Ishikawa (cell line): Measurements from ENCODE around the gene SCYGR6.

Experiments
- CEBPB ChIP-seq: IDR thresholded peaks from 2 replicates; pipeline ENCODE4 v1.6.1; 2012
- CREB1 ChIP-seq: IDR thresholded peaks from 2 replicates; pipeline ENCODE4 v1.6.1; 2012; ENCODE audit warnings: low read depth
- EGR1 ChIP-seq: IDR thresholded peaks from 2 replicates; pipeline ENCODE4 v1.6.1; 2012
- EP300 ChIP-seq: IDR thresholded peaks from 2 replicates; pipeline ENCODE4 v1.6.1; 2012; ENCODE audit warnings: borderline replicate concordance
- FOXM1 ChIP-seq: IDR thresholded peaks from 2 replicates; pipeline ENCODE4 v1.6.1; 2012; ENCODE audit warnings: low read depth, borderline replicate concordance
- NFIC ChIP-seq: IDR thresholded peaks from 2 replicates; pipeline ENCODE4 v1.6.1; 2012
- RAD21 ChIP-seq: IDR thresholded peaks from 2 replicates; pipeline ENCODE4 v1.6.1; 2012; ENCODE audit warnings: low read depth
- TAF1 ChIP-seq: IDR thresholded peaks from 2 replicates; pipeline ENCODE4 v1.6.1; 2012; ENCODE audit warnings: low read depth, mild to moderate bottlenecking
- TCF12 ChIP-seq: IDR thresholded peaks from 2 replicates; pipeline ENCODE4 v1.6.1; 2012; ENCODE audit warnings: low read depth
- TEAD4 ChIP-seq: IDR thresholded peaks from 2 replicates; pipeline ENCODE4 v1.6.1; 2012
- ZBTB7A ChIP-seq: IDR thresholded peaks from 2 replicates; pipeline ENCODE4 v1.6.1; 2012; ENCODE audit warnings: low read depth
- TF ChIP-seq, protein P1 (sequence below): IDR thresholded peaks from 2 replicates; pipeline ENCODE4 v1.6.1; 2012
- TF ChIP-seq, protein P2 (sequence below): IDR thresholded peaks from 2 replicates; pipeline ENCODE4 v1.6.1; 2012
- TF ChIP-seq, protein P3 (sequence below): IDR thresholded peaks from 2 replicates; pipeline ENCODE4 v1.6.1; 2012; ENCODE audit warnings: low read depth, mild to moderate bottlenecking

Gene SCYGR6

DNA sequence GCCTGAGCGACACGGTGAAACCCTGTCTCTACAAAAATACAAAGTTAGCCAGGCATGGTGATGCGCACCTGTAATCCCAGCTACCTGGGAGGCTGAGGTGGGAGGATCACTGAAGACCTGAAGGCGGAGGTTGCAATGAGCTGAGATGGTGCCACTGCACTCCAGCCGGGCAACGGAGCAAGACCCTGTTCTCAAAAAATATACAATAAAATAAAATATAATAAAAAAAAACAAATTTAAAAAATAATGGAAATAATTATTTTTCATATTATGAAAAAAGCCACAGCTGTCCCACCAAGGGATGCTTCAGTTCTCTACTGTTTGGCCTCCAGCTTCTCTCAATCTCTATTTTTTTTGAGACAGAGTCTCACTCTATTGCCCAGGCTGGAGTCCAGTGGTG is 17.2 kb downstream of the SCYGR6 start:
- TF ChIP-seq EGR1 (no peak), FOXM1 (no peak), CEBPB (no peak), TCF12 (no peak), ZBTB7A (no peak), RAD21 (no peak)
- TF ChIP-seq, protein P1, sequence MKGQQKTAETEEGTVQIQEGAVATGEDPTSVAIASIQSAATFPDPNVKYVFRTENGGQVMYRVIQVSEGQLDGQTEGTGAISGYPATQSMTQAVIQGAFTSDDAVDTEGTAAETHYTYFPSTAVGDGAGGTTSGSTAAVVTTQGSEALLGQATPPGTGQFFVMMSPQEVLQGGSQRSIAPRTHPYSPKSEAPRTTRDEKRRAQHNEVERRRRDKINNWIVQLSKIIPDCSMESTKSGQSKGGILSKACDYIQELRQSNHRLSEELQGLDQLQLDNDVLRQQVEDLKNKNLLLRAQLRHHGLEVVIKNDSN = no peak
- TF ChIP-seq, protein P2, sequence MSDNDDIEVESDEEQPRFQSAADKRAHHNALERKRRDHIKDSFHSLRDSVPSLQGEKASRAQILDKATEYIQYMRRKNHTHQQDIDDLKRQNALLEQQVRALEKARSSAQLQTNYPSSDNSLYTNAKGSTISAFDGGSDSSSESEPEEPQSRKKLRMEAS = no peak
- TF ChIP-seq, protein P3, sequence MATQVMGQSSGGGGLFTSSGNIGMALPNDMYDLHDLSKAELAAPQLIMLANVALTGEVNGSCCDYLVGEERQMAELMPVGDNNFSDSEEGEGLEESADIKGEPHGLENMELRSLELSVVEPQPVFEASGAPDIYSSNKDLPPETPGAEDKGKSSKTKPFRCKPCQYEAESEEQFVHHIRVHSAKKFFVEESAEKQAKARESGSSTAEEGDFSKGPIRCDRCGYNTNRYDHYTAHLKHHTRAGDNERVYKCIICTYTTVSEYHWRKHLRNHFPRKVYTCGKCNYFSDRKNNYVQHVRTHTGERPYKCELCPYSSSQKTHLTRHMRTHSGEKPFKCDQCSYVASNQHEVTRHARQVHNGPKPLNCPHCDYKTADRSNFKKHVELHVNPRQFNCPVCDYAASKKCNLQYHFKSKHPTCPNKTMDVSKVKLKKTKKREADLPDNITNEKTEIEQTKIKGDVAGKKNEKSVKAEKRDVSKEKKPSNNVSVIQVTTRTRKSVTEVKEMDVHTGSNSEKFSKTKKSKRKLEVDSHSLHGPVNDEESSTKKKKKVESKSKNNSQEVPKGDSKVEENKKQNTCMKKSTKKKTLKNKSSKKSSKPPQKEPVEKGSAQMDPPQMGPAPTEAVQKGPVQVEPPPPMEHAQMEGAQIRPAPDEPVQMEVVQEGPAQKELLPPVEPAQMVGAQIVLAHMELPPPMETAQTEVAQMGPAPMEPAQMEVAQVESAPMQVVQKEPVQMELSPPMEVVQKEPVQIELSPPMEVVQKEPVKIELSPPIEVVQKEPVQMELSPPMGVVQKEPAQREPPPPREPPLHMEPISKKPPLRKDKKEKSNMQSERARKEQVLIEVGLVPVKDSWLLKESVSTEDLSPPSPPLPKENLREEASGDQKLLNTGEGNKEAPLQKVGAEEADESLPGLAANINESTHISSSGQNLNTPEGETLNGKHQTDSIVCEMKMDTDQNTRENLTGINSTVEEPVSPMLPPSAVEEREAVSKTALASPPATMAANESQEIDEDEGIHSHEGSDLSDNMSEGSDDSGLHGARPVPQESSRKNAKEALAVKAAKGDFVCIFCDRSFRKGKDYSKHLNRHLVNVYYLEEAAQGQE = no peak

DNA sequence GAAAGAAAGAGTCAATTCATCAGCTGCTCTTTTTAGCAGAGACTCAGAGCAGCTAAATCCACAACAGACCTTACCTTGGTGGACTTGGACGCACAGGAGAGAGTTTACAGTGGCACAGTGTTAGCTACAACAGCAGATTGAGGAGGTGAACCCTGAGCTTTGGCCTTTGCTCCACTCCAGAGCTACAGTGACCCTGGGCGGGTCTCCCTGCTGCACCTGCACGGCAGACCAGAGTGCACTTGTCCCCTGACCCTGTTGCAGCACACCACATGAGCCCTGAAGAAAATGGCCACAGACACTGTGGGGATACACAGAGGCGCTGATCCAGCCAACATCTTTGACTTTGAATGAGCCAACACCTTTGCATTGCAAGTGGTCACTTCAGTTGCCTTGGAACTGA is 17.7 kb downstream of the SCYGR6 start:
- TF ChIP-seq RAD21 (no peak), CREB1 (no peak), FOXM1 (no peak)

DNA sequence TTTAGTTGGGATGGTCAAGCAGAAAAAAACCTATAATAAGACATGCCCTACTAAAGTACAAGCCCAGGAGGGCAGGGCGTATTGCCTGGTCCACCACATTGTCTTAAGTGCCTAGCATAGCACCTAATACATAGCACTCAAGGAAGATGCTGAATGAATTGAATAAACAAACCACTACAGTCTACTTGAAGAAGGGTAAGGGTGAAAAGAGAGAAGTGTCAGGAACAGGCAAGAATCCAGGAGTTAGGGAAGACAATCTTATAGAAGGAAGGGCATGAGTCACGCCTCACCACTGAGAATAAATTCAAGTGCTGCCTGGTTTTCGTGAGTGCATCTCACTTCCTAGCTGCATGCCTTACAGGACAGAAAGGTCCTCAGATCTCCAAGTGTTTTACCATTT is 20.6 kb downstream of the SCYGR6 start:
- TF ChIP-seq TCF12 = no peak
- no peak for TF ChIP-seq TAF1
- no peak for TF ChIP-seq RAD21
- no peak for TF ChIP-seq CREB1
- TF ChIP-seq NFIC = no peak
- TF ChIP-seq TEAD4 = no peak
- no peak for TF ChIP-seq EP300

DNA sequence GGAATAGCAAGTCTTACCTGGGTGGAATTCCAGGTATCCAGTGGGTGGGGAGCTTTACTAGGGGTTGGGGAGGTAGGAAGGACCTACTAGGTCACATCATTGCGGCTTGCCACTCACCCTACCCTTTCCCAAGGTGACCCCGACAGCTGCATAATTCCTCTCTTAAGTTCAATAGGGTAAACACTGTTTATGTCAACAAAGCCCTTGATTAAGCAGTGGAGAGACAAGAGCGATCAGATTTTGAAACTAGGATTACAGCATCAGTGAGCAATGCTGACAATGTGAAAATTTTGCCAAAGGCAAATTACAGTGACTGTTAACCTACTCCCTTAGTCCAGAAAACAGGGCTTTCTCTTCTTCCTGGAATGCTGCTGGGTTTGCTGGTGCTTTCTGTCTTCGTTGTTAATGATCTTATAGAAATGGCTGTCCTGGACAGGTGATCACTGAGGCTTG is 21.3 kb downstream of the SCYGR6 start:
- peak; percentile 29; the same call in 1 of the 2 replicates for TF ChIP-seq NFIC
- peak; percentile 84 for TF ChIP-seq TEAD4
- TF ChIP-seq, protein P1 = no peak
- TF ChIP-seq, protein P3 = no peak

DNA sequence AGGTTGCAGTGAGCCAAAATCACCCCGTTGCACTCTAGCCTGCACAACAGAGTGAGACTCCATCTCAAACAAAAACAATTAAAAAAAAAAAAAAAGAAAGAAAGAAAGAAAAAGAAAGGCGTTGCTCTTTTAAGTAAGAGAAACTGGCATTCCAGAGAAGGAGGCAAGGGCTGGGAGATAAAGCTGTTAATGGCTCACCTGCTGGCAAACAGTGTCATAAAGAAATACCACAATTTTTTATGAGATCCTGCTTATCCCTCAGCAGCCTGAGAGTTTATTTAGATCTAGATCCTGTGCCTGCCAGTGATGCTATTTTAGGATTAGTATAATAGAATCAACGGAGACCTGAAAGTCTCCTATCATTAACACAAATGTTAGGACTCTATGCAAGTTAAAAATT is 23.0 kb downstream of the SCYGR6 start:
- no peak for TF ChIP-seq FOXM1
- TF ChIP-seq RAD21 = no peak
- TF ChIP-seq, protein P1 = no peak
- no peak for TF ChIP-seq CEBPB
- TF ChIP-seq NFIC = no peak
- TF ChIP-seq, protein P2 = no peak
- TF ChIP-seq, protein P3 = no peak
- TF ChIP-seq EP300 = no peak
- no peak for TF ChIP-seq TAF1
- TF ChIP-seq EGR1 = no peak
